ENCODE data around the gene AMDHD1.

AMDHD1 gene

GRCh38 chr12:95972832-95973456 is 29.8 kb downstream of the AMDHD1 start:
- no peak for TF ChIP-seq CTCF (IDR thresholded peaks at IDR 0.05; ENCODE audit: low read depth, low read length)
- no peak for DNase-seq
- H3K4me3 ChIP-seq (ENCODE audit: low read depth, low read length) = no peak overlapping the region
- no peaks in the 10 kb centered on the region for H3K9me3 ChIP-seq
- H3K36me3 ChIP-seq = no peaks in the 10 kb centered on the region
- peaks cover 5% of the 10 kb centered on the region; the same call in 1 of the 2 replicates for H3K27me3 ChIP-seq
- H3K4me1 ChIP-seq = no peaks in the 10 kb centered on the region

- no peak overlapping the region for H3K4me3 ChIP-seq (ENCODE audit: low read depth, low read length)
- no peaks in the 10 kb centered on the region for H3K9me3 ChIP-seq
- H3K36me3 ChIP-seq = no peaks in the 10 kb centered on the region
- no peaks in the 10 kb centered on the region for H3K4me1 ChIP-seq
- peaks cover 5% of the 10 kb centered on the region; the same call in 1 of the 2 replicates for H3K27me3 ChIP-seq
- no peak for TF ChIP-seq CTCF (IDR thresholded peaks at IDR 0.05; ENCODE audit: low read depth, low read length)
- no peak for DNase-seq
Observed at GRCh38 chr12:95974358-95974757, 31.2 kb downstream of the AMDHD1 start.

- no peak for DNase-seq
- peaks cover 5% of the 10 kb centered on the region for H3K27me3 ChIP-seq
- H3K36me3 ChIP-seq = no peaks in the 10 kb centered on the region
- no peaks in the 10 kb centered on the region for H3K4me1 ChIP-seq
- H3K9me3 ChIP-seq = no peaks in the 10 kb centered on the region
- TF ChIP-seq CTCF (IDR thresholded peaks at IDR 0.05; ENCODE audit: low read depth, low read length) = no peak
- H3K4me3 ChIP-seq (ENCODE audit: low read depth, low read length) = no peak overlapping the region
Observed at GRCh38 chr12:95975491-95975890, 32.4 kb downstream of the AMDHD1 start.

GRCh38 chr12:95976416-95976832 is 33.3 kb downstream of the AMDHD1 start:
- Histone ChIP-seq H3K9me3 (no peaks in the 10 kb centered on the region), H3K36me3 (no peaks in the 10 kb centered on the region), H3K27me3 (peaks cover 7% of the 10 kb centered on the region), H3K4me3 (ENCODE audit: low read depth, low read length) (no peak overlapping the region), H3K4me1 (no peaks in the 10 kb centered on the region)
- no peak for DNase-seq
- no peak for TF ChIP-seq CTCF (IDR thresholded peaks at IDR 0.05; ENCODE audit: low read depth, low read length)

- no peak overlapping the region for H3K4me3 ChIP-seq (ENCODE audit: low read depth, low read length)
- H3K36me3 ChIP-seq = no peaks in the 10 kb centered on the region
- H3K27me3 ChIP-seq = peaks cover 9% of the 10 kb centered on the region
- TF ChIP-seq CTCF (IDR thresholded peaks at IDR 0.05; ENCODE audit: low read depth, low read length) = no peak
- no peak for DNase-seq
- no peaks in the 10 kb centered on the region for H3K4me1 ChIP-seq
- H3K9me3 ChIP-seq = no peaks in the 10 kb centered on the region
Observed at GRCh38 chr12:95977764-95978305, 34.7 kb downstream of the AMDHD1 start.

GRCh38 chr12:95978351-95978750 is 35.2 kb downstream of the AMDHD1 start:
- H3K4me3 ChIP-seq (ENCODE audit: low read depth, low read length) = no peak overlapping the region
- no peaks in the 10 kb centered on the region for H3K4me1 ChIP-seq
- no peak for DNase-seq
- no peaks in the 10 kb centered on the region for H3K36me3 ChIP-seq
- no peaks in the 10 kb centered on the region for H3K9me3 ChIP-seq
- H3K27me3 ChIP-seq = peaks cover 9% of the 10 kb centered on the region
- no peak for TF ChIP-seq CTCF (IDR thresholded peaks at IDR 0.05; ENCODE audit: low read depth, low read length)

All from BE2C (cell line).